ENCODE measurements around the gene MS4A14.

MS4A14 gene

DNA sequence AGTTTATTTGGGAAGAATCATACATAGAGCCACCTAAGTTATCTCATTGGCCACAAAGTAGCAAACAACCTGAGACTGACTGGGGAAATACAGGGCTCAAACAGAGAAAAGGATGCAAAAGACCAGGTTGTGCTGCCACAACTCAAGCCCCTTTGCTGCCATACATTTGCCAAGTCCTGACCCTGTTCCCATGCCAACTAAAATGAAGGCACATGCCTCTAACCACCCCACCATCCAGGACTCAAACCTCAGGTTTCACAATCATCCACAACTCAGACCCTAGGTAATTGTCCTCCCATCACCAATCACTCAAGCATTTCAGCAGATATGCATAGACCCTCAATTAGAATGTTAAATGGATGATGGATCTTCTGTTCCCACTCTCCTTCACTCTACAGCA, 58.0 kb downstream of the MS4A14 start:
- Histone ChIP-seq H3K4me1 (no peaks in the 10 kb centered on the region), H3K9me3 (no peaks in the 10 kb centered on the region), H3K4me3 (no peak overlapping the region), H3K27me3 (no peaks in the 10 kb centered on the region), H3K27ac (no peak overlapping the region), H3K36me3 (no peaks in the 10 kb centered on the region)
- intact Hi-C loops (cut with DNase I; ENCODE audit: low total_unique reads): no loop called here
- DNase-seq: no peak
- TF ChIP-seq CTCF (IDR thresholded peaks at IDR 0.05): no peak

- H3K9me3 ChIP-seq: no peaks in the 10 kb centered on the region
- DNase-seq: no peak
- H3K4me1 ChIP-seq: no peaks in the 10 kb centered on the region
- TF ChIP-seq CTCF (IDR thresholded peaks at IDR 0.05): no peak
- intact Hi-C loops (cut with DNase I; ENCODE audit: low total_unique reads): no loop called here
- no peak within 1 kb of the TSS for H3K27ac ChIP-seq
- no peaks in the 10 kb centered on the region for H3K27me3 ChIP-seq
- no peaks in the 10 kb centered on the region for H3K36me3 ChIP-seq
- H3K4me3 ChIP-seq: no peak within 1 kb of the TSS
These were observed 59.3 kb downstream of the MS4A14 start, which contains the start of gene MS4A1 for GRCh38 chr11:60455531-60456042. Gene MS4A1 (plus strand): TSS chr11:60455847. CDS start chr11:60462375, 6,528 bp downstream.

DNA sequence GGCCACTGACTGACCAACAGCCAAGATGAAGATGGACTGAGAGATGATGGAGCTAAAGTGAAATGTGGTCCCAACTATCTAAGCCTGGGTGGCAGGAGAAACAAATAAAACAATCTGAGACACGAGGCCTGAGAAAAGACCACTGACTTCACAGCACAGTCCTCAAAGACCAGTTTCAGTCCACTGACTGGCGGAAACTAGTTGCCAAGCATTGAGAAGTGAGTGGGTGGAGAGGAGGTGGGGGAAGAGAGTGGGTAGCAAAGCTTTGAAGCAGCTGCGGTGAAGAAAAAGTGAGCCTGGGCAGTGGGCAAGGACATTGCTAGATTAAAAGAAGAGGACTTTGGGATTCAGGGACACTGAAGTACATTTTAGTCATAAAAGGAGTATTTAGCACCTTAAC, 61.3 kb downstream of the MS4A14 start:
- no peak for DNase-seq
- no peaks in the 10 kb centered on the region for H3K9me3 ChIP-seq
- no peak overlapping the region for H3K4me3 ChIP-seq
- intact Hi-C loops (cut with DNase I; ENCODE audit: low total_unique reads): no loop called here
- H3K4me1 ChIP-seq: no peaks in the 10 kb centered on the region
- TF ChIP-seq CTCF (IDR thresholded peaks at IDR 0.05): no peak
- H3K36me3 ChIP-seq: no peaks in the 10 kb centered on the region
- H3K27me3 ChIP-seq: no peaks in the 10 kb centered on the region
- no peak overlapping the region for H3K27ac ChIP-seq

GRCh38 chr11:60459345-60459744, 63.1 kb downstream of the MS4A14 start:
- Histone ChIP-seq H3K9me3 (no peaks in the 10 kb centered on the region), H3K4me1 (no peaks in the 10 kb centered on the region), H3K36me3 (no peaks in the 10 kb centered on the region), H3K4me3 (no peak overlapping the region), H3K27ac (no peak overlapping the region), H3K27me3 (no peaks in the 10 kb centered on the region)
- intact Hi-C loops (cut with DNase I; ENCODE audit: low total_unique reads): no loop called here
- TF ChIP-seq CTCF (IDR thresholded peaks at IDR 0.05): no peak
- no peak for DNase-seq
